K562 (cell line): ENCODE data around the gene PEDS1. TPM values are rescaled to one million over a fixed set of nuclear protein-coding genes. Genes with fewer than 3 reads are reported as not detected.

Source experiments
- ATAC-seq: fragments of 200-7000 bp; cut with Tn5 transposase; 3 replicates; pipeline ENCODE4 v1.9.1; 2020; ENCODE audit warnings: moderate library complexity
- BruUV-seq: library from RNA; stranded (reverse); fragments of 400-500 nt; replicated peaks from 2 replicates; lab custom pipeline; 2021; lab: Mats Ljungman, UMichigan
- CTCF ChIA-PET: fragments of 300-600 bp; formaldehyde crosslinking; extraction: SDS; loops from one replicate; lab custom pipeline; 2021; ENCODE audit warnings: low intra/inter-chr PET ratio; lab: Yijun Ruan, JAX
- POLR2A ChIA-PET: fragments of 300-600, 350-650 bp; sonication (Branson Sonifier 250); formaldehyde crosslinking; extraction: SDS; loops from one replicate; lab custom pipeline; 2021; ENCODE audit warnings: antibody characterized with exemption, inconsistent platforms; lab: Yijun Ruan, JAX
- DNase-seq, 4 experiments: peaks; one replicate each; pipeline versions ENCODE4 v3.0.0 to v3.0.0-alpha.2; 2011 to 2018; ENCODE audit warnings: low spot score in 3 of 4, mixed read lengths in 3 of 4; ENCODE audit errors: extremely low read depth in 1 of 4
- FAIRE-seq: peaks from 2 replicates; lab custom pipeline; 2011; peaks lifted over from hg19 to GRCh38; lab: Jason Lieb, UNC
- H2AFZ ChIP-seq: 2 replicates; pipeline ENCODE4 v1.6.0; 2011; ENCODE audit warnings: low read depth, low read length, control low read depth, inconsistent platforms
- H3K27ac ChIP-seq: fragments of 200-600 bp; 3 replicates; pipeline ENCODE4 v1.8.0; 2011; ENCODE audit warnings: low read depth, mild to moderate bottlenecking, control low read depth, inconsistent platforms, low read length, moderate library complexity, mixed read lengths; ENCODE audit errors: extremely low read depth
- H3K27me3 ChIP-seq, 2 experiments: fragments of 300-600 bp in 1 of 2; 2 replicates in 1 of 2; 3 replicates in 1 of 2; pipeline versions ENCODE4 v1.6.0 to v1.8.0; 2011; ENCODE audit warnings: inconsistent platforms in 2 of 2, low read length in 2 of 2, mild to moderate bottlenecking in 1 of 2, mixed read lengths in 1 of 2, moderate library complexity in 1 of 2; ENCODE audit not compliant: control insufficient read depth in 2 of 2, insufficient read depth in 2 of 2
- H3K36me3 ChIP-seq: fragments of 300-600 bp; 3 replicates; pipeline ENCODE4 v1.8.0; 2011; ENCODE audit warnings: mild to moderate bottlenecking, low read length, inconsistent platforms; ENCODE audit not compliant: control insufficient read depth, insufficient read depth
- H3K4me1 ChIP-seq, 2 experiments: fragments of 200-600 bp in 1 of 2; replicated peaks in 1 of 2; 2 replicates in 1 of 2; 3 replicates in 1 of 2; pipeline versions ENCODE4 v1.5.1 to v1.8.0; 2011; ENCODE audit warnings: inconsistent platforms in 2 of 2, low read length in 2 of 2, mild to moderate bottlenecking in 1 of 2, mixed read lengths in 1 of 2, moderate library complexity in 1 of 2; ENCODE audit not compliant: control insufficient read depth in 2 of 2, insufficient read depth in 2 of 2
- H3K4me2 ChIP-seq: 2 replicates; pipeline ENCODE4 v1.6.1; 2011; ENCODE audit warnings: low read length, control low read depth, inconsistent platforms, mixed read lengths; ENCODE audit not compliant: insufficient read depth
- H3K4me3 ChIP-seq: fragments of 200-600 bp; sonication (generic), shearing (Covaris generic); 2 replicates; pipeline ENCODE4 v1.5.1; 2016; ENCODE audit warnings: control low read depth, inconsistent platforms
- H3K79me2 ChIP-seq: fragments of 200-600 bp; 3 replicates; pipeline ENCODE4 v1.8.0; 2011; ENCODE audit warnings: low read length, inconsistent platforms; ENCODE audit not compliant: control insufficient read depth, insufficient read depth
- H3K9ac ChIP-seq, 2 experiments: 2 replicates each; pipeline versions ENCODE4 v1.6.0 to v1.6.1; 2011; ENCODE audit warnings: low read depth in 2 of 2, low read length in 2 of 2, control low read depth in 1 of 2, inconsistent platforms in 1 of 2, mild to moderate bottlenecking in 1 of 2, mixed read lengths in 1 of 2; ENCODE audit not compliant: insufficient read depth in 1 of 2
- H3K9me1 ChIP-seq: one replicate; pipeline ENCODE4 v1.6.0; 2011; ENCODE audit warnings: inconsistent platforms, mild to moderate bottlenecking, low read length, moderate library complexity; ENCODE audit not compliant: control insufficient read depth, insufficient read depth
- H3K9me3 ChIP-seq: replicated peaks from 2 replicates; pipeline ENCODE4 v1.5.1; 2011; ENCODE audit warnings: low read depth, low read length, inconsistent platforms; ENCODE audit not compliant: control insufficient read depth, insufficient read depth
- H4K20me1 ChIP-seq: replicated peaks from 2 replicates; pipeline ENCODE4 v1.6.1; 2011; ENCODE audit warnings: low read length, inconsistent platforms, mixed read lengths; ENCODE audit not compliant: control insufficient read depth, insufficient read depth
- BCOR ChIP-seq: fragments of 450-650 bp; IDR thresholded peaks from 2 replicates; pipeline ENCODE4 v1.6.1; 2016
- BRCA1 ChIP-seq, 2 experiments: fragments of 450-650 bp in 1 of 2; sonication (generic) in 1 of 2; formaldehyde crosslinking in 1 of 2; IDR thresholded peaks; 2 replicates each; pipeline versions ENCODE4 v1.5.0 to v1.6.1; 2017 to 2020; ENCODE audit warnings: mild to moderate bottlenecking in 1 of 2, missing genetic modification reagents in 1 of 2
- DNMT1 ChIP-seq: fragments of 450-650 bp; IDR thresholded peaks from 2 replicates; pipeline ENCODE4 v1.6.1; 2016; ENCODE audit warnings: antibody characterized with exemption, mild to moderate bottlenecking
- ESRRB ChIP-seq: fragments of 250-450 bp; sonication (Bioruptor Pico); IDR thresholded peaks from 2 replicates; pipeline ENCODE4 v1.5.0; 2020; ENCODE audit warnings: mild to moderate bottlenecking, moderate library complexity, borderline replicate concordance
- GATAD2B ChIP-seq: fragments of 450-650 bp; IDR thresholded peaks from 2 replicates; pipeline ENCODE4 v1.6.1; 2017; ENCODE audit warnings: mild to moderate bottlenecking, borderline replicate concordance
- HBP1 ChIP-seq: fragments of 450-650 bp; formaldehyde crosslinking; IDR thresholded peaks from 2 replicates; pipeline ENCODE4 v1.4.0; 2022; ENCODE audit warnings: missing genetic modification characterization
- KLF16 ChIP-seq: IDR thresholded peaks from 2 replicates; pipeline ENCODE4 v1.6.1; 2016; ENCODE audit warnings: antibody characterized with exemption
- PBX2 ChIP-seq, 2 experiments: IDR thresholded peaks in 1 of 2; conservative IDR thresholded peaks in 1 of 2; 2 replicates each; pipeline ENCODE4 v1.6.1; 2016; ENCODE audit warnings: low read depth in 2 of 2, mild to moderate bottlenecking in 1 of 2, missing compliant biosample characterization in 1 of 2, missing genetic modification characterization in 1 of 2, moderate library complexity in 1 of 2
- RBM25 ChIP-seq: fragments of 200-400 bp; formaldehyde crosslinking; IDR thresholded peaks from 2 replicates; pipeline ENCODE4 v1.6.1; 2018; ENCODE audit warnings: low read length, low read depth, moderate library complexity; ENCODE audit not compliant: severe bottlenecking
- SRF ChIP-seq, 2 experiments: fragments of 250-450, 450-650 bp in 1 of 2; sonication (Bioruptor Pico) in 1 of 2; sonication (generic) in 1 of 2; formaldehyde crosslinking; IDR thresholded peaks; 2 replicates each; pipeline versions ENCODE4 v1.5.0 to v1.5.1; 2020 to 2022; ENCODE audit warnings: mild to moderate bottlenecking in 1 of 2, missing genetic modification reagents in 1 of 2
- TRIM28 ChIP-seq: fragments of 450-650 bp; IDR thresholded peaks from 2 replicates; pipeline ENCODE4 v1.6.1; 2017
- XRCC5 ChIP-seq: fragments of 200-400 bp; formaldehyde crosslinking; IDR thresholded peaks from 2 replicates; pipeline ENCODE4 v1.6.1; 2017; ENCODE audit warnings: low read depth, mild to moderate bottlenecking, low read length
- ZBTB2 ChIP-seq: fragments of 450-650 bp; IDR thresholded peaks from 2 replicates; pipeline ENCODE4 v1.6.1; 2016; ENCODE audit warnings: antibody characterized with exemption
- ZBTB49 ChIP-seq: sonication (generic); formaldehyde crosslinking; IDR thresholded peaks from 2 replicates; pipeline ENCODE4 v1.8.0; 2022; ENCODE audit warnings: missing genetic modification reagents, mild to moderate bottlenecking, borderline replicate concordance
- ZNF174 ChIP-seq: fragments of 250-450 bp; sonication (Bioruptor Pico); IDR thresholded peaks from 2 replicates; pipeline ENCODE4 v1.4.0; 2020; ENCODE audit warnings: mild to moderate bottlenecking
- WGBS: fragments of 100-300 bp; shearing (Covaris generic); methylation state at CpG from one replicate; pipeline ENCODE4 v1.1.6; 2016; ENCODE audit warnings: low coverage, mixed read lengths; ENCODE audit not compliant: insufficient coverage; ENCODE audit errors: missing lambda C conversion rate; 5-methylcytosine and 5-hydroxymethylcytosine counted together
- in situ Hi-C: fragments of 300-500 bp; cut with MboI; formaldehyde crosslinking; loops from 4 replicates; pipeline ENCODE4 v1.15.0; 2018; ENCODE audit warnings: inconsistent platforms, mixed read lengths
- intact Hi-C: fragments of 100-400 bp; cut with micrococcal nuclease; formaldehyde crosslinking; loops from 2 replicates; pipeline ENCODE4 v1.14.2; 2022
- polyA plus RNA-seq, 8 experiments: library from polyadenylated mRNA; depleted of rRNA in 4 of 8; stranded (reverse) in 5 of 8; unstranded in 3 of 8; fragments of >200 nt; fragmentation: Nextera tagmentation in 2 of 8; fragmentation: Illumina TruSeq in 1 of 8; extraction: Ambion mirVana in 2 of 8; extraction: Trizol in 1 of 8; gene quantifications; 2 replicates each; pipeline versions ENCODE4 v1.2.1 to v1.2.3, GENCODE V29; 2011 to 2014; ENCODE audit warnings: inconsistent platforms in 1 of 8, missing spikeins in 1 of 8
- total RNA-seq, 7 experiments: library from RNA; depleted of rRNA in 6 of 7; stranded (reverse); fragments of >200 nt in 6 of 7; fragmentation: Illumina TruSeq in 2 of 7; extraction: Trizol in 2 of 7; gene quantifications; 2 replicates each; pipeline versions ENCODE4 v1.2.1 to v1.2.3, GENCODE V29; 2011 to 2021; ENCODE audit warnings: low replicate concordance in 1 of 7

PEDS1 gene
- total and polyA plus RNA-seq, 9 of the 15 experiments (the other 6 are each of a cell fraction or from before 2014, with no cell fraction given) = 2.9 to 38.5 (median 24.2) TPM

- Histone ChIP-seq H3K27me3 (no peaks in the 10 kb centered on the region), H3K36me3 (0 out of 3 replicates have a peak, but pooled peaks cover 2% of the 10 kb centered on the region), H3K79me2 (peaks cover 18% of the 10 kb centered on the region), H3K4me2 (no peak overlapping the region), H3K4me1 (peaks cover 16 to 22% of the 10 kb centered on the region in 2 experiments; a peak in 4 of 5 replicates), H2AFZ (no peak overlapping the region), H3K9me3 (no peaks in the 10 kb centered on the region), H4K20me1 (no peaks in the 10 kb centered on the region), H3K9ac (no peak overlapping the region), H3K9me1 (no peaks in the 10 kb centered on the region), H3K27ac (no peak overlapping the region), H3K4me3 (no peak overlapping the region)
- intact Hi-C loops = no loop called here
- no peak for ATAC-seq
- no peak for DNase-seq
- no TSS peak for BruUV-seq
- ChIA-PET POLR2A (interaction anchor here (0.8 to 1.5 kb wide), 2 partner anchors 10 to 17 kb away, joined by 3 to 5 read pairs; no protein-coding TSS in a partner anchor), CTCF (no interaction called here)
- in situ Hi-C loops = no loop called here
- no peak for FAIRE-seq
- 41% methylated on average over 2 of the region's 2 CpGs for WGBS
- TF ChIP-seq ESRRB (CRISPR knock-in tag) (no peak), KLF16 (no peak), PBX2 (CRISPR knock-in tag; IDR thresholded peaks at IDR 0.05; ENCODE audit: low read depth) (no peak), PBX2 (tag; conservative IDR thresholded peaks at IDR 0.05; ENCODE audit: low read depth) (no peak), XRCC5 (no peak), BRCA1 (IDR thresholded peaks at IDR 0.05) (no peak), BRCA1 (CRISPR knock-in tag; IDR thresholded peaks at IDR 0.05) (no peak), ZNF174 (CRISPR knock-in tag) (no peak), TRIM28 (no peak), ZBTB49 (no peak), RBM25 (peak; percentile 90), DNMT1 (no peak), ZBTB2 (no peak), BCOR (peak; percentile 68), SRF (CRISPR knock-in tag; IDR thresholded peaks at IDR 0.05) (no peak), HBP1 (no peak), GATAD2B (no peak)
These were observed 35.3 kb downstream of the PEDS1 start for GRCh38 chr20:50118203-50118602.
